DOHH2 (cell line): ENCODE measurements around the gene FXYD3.

Experiments used
- CTCF ChIP-seq: fragments of 200-600 bp; sonication (generic); IDR thresholded peaks from one replicate; pipeline ENCODE4 v1.5.1; 2014; ENCODE audit warnings: antibody characterized with exemption, mild to moderate bottlenecking, low read depth, low read length; ENCODE audit not compliant: poor library complexity, severe bottlenecking
- EZH2phosphoT487 ChIP-seq: fragments of 200-600 bp; sonication (generic); IDR thresholded peaks from 2 replicates; pipeline ENCODE4 v1.6.1; 2017; ENCODE audit warnings: borderline replicate concordance, mild to moderate bottlenecking, antibody characterized with exemption, low read length, moderate library complexity, mixed read lengths

- TF ChIP-seq CTCF (no peak), EZH2phosphoT487 (no peak)
Measured at GRCh38 chr19:35073516-35073915, 42.1 kb upstream of the FXYD3 start.
